ENCODE results near the gene FOXK1.

The FOXK1 gene

DNA sequence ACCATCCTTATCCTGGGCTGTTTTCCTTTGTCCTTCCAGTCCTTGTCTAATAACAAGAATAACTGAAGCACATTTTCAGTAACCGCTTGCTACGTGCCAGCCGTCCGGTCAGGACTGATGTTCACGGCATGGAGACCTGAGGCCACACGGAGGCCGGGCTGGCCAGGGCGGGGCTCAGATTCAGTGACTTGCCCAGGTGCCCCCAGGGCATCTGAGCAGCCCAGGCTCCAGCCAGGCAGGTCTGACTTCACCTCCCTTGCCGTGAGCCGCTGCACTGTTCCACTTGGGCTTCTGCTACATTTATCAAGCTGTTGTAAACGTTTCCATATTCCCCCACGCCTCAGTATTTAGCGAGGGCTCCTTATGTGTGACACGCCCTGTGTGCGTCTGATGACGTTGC lies 49.7 kb downstream of the FOXK1 start:
- no peak overlapping the region for H3K27ac ChIP-seq
- TF ChIP-seq, protein P1, sequence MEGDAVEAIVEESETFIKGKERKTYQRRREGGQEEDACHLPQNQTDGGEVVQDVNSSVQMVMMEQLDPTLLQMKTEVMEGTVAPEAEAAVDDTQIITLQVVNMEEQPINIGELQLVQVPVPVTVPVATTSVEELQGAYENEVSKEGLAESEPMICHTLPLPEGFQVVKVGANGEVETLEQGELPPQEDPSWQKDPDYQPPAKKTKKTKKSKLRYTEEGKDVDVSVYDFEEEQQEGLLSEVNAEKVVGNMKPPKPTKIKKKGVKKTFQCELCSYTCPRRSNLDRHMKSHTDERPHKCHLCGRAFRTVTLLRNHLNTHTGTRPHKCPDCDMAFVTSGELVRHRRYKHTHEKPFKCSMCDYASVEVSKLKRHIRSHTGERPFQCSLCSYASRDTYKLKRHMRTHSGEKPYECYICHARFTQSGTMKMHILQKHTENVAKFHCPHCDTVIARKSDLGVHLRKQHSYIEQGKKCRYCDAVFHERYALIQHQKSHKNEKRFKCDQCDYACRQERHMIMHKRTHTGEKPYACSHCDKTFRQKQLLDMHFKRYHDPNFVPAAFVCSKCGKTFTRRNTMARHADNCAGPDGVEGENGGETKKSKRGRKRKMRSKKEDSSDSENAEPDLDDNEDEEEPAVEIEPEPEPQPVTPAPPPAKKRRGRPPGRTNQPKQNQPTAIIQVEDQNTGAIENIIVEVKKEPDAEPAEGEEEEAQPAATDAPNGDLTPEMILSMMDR (IDR thresholded peaks at IDR 0.05), result no peak

DNA sequence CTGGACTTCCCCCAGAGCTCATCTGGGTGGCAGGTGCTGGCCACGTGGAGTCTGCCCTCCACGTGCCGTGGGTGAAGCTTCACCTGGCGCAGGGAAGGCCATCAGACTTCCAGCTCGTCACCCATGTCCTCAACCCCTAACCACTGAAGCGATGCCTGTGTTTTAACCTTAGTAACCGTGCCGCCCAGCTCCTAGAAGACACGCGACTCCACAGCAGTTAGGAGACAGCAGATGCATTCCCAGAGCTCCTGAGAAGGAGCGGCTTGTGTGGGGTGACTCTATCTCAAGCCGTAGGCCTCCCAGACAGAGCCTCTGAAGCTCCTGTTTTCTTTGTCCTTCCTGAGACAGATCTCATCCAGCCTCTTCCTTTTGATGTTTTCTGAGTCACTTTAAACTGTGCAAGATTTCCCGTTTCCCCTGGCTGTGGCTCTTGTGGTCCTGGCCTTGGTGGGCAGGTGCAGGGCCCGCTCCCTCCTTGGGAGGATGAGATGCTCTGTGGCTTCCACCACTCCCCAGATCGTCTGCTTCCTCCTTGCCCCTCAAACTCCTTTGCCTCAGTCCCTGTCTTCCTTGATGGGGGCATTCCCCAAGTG lies 51.9 kb downstream of the FOXK1 start:
- TF ChIP-seq, protein P1 (IDR thresholded peaks at IDR 0.05), result no peak
- TF ChIP-seq ZFX (IDR thresholded peaks at IDR 0.05; ENCODE audit: borderline replicate concordance), result no peak
- H3K27ac ChIP-seq, result no peak overlapping the region

DNA sequence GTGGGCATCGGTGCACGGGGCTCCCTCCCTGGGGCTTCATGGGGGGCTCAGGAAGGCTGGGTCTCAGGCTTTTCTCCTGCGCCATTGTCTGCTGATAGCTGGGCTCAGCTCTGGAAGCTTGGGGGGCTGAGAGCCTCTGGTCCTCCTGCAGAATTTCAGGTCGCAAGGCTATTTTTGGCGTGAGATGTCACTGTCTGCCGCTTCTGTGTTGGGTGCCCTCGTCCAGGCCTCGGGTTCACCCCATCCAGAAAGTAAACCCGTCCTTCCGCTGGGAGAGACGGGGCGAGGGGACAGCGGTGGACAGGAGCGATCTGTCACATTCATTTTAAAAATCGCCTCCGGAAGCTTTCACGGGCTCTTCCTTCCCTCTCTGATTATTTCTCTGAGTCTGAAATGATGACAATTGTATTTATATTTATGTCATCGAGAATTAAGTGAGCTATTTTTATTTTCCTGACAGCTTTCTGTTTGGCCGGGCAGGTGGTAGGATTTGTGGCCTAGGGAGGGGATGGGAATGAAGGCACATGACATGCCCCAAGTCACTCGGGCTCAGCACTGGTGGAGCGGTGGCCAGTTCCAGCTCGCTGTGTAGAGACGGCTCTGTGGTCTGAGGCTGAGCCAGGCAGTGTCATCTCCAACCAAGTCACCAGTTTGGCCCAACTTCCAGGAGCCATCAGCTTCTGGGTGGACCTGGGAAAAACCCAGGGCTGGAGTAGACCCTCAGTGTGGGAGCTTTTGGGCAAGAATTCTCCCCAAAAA lies 52.7 kb downstream of the FOXK1 start:
- no peak for TF ChIP-seq ZFX (IDR thresholded peaks at IDR 0.05; ENCODE audit: borderline replicate concordance)
- TF ChIP-seq, protein P1 (IDR thresholded peaks at IDR 0.05), result no peak
- H3K27ac ChIP-seq, result no peak overlapping the region

DNA sequence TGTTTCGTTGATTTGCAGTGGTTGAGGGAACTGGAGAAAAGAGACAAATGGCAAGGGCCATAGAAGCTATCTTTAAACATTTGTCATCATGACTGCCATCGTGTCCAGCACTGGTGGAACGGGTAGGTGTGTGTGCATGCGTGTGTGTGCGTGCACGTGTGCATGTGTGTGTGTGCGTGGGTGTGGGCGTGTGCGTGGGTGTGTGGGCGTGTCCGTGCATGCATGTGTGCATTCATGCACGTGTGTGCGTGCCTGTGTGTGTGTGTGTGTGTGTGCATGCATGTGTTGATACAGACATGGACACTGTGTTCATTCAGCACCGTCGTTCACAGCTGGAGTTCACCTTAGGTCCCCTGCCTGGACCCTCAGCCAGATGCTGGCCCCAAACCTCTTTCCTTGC lies 55.2 kb downstream of the FOXK1 start:
- no peak overlapping the region for H3K27ac ChIP-seq

DNA sequence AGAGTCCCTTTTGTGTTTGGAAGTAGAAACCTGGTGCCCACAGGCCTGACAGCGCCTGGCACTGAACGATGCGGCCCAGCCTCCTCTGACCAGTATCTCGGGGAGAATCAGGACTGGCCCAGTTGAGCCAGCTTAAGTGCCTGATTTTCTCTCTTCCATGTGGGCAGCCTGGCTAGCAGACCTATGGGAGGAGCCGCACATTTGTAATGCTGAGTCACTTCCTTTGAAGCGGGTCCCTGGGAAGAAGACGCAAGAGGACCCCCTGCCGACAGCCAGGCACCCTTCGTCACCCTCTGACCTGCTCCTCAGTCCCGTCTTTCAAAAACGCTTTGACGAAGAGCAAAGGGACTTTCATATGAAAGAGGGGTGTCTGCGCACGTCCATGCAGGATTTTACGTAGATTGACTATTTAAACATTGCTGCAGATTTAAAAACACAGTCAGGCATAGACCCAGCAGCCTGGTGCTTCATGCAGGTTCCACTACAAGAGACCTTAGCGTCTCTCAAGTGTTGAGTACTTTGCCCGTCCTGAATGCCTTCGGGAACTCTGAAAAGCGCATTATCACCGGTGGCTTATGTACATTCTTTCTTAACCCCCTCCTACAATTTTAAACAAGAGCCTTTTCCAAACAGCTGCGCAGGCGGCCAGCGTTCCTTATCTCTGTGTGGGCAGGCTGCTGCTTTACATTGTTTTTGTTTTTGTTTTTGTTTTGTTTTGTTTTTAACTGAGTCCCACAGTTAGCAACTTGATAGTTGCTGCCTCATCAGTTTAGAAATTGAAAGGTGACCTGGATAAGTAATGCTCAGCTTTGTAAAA lies 56.8 kb downstream of the FOXK1 start:
- TF ChIP-seq, protein P1 (IDR thresholded peaks at IDR 0.05), result no peak
- TF ChIP-seq ZFX (IDR thresholded peaks at IDR 0.05; ENCODE audit: borderline replicate concordance), result no peak
- no peak overlapping the region for H3K27ac ChIP-seq

More for the DNA sequence above, 55.2 kb downstream of the FOXK1 start:
- TF ChIP-seq ZFX (IDR thresholded peaks at IDR 0.05; ENCODE audit: borderline replicate concordance), result no peak
- TF ChIP-seq, protein P1 (IDR thresholded peaks at IDR 0.05), result no peak

DNA sequence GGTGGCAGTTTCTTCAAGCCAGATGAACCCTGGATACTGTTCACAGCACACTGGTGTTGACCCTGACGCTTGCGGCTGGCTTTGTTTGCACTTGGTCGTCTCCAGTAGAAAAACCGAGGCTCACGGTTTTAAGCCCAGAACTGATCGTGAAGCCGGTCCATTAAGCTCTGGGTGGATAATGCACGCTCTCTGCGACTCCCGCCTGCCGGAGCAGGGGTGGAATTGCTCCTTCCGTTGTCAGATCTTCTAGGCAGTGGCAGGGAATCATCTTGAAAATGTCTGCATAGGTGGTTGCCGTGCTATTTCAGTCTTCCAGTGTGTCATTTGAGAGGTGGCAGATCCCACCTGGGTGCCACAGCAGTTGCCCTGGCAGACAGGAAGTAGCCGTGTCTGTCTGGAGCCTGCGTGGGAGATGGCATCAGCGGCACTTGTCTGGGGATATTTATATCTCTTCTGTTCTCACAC lies 57.5 kb downstream of the FOXK1 start:
- TF ChIP-seq, protein P1 (IDR thresholded peaks at IDR 0.05), result no peak
- no peak for TF ChIP-seq ZFX (IDR thresholded peaks at IDR 0.05; ENCODE audit: borderline replicate concordance)
- H3K27ac ChIP-seq, result no peak overlapping the region

Measured in 22Rv1 (cell line).